ENCODE data around the gene COL9A3.

COL9A3 gene

GRCh38 chr20:62772990-62773844 lies 43.6 kb upstream of the COL9A3 start:
- peak overlapping the region in 1 of 2 donors; percentile 8 for H3K4me3 ChIP-seq (ENCODE audit: low read length in 2 of 2)
- peaks cover 0 to 2% of the 10 kb centered on the region in 2 donors for H3K27me3 ChIP-seq (ENCODE audit: control insufficient read depth in 1 of 2, insufficient read depth in 2 of 2, low read length in 2 of 2)
- peaks cover 27% of the 10 kb centered on the region for H3K4me1 ChIP-seq (ENCODE audit: control insufficient read depth, insufficient read depth, low read length)
- peak overlapping the region; percentile 41 for H3K27ac ChIP-seq (ENCODE audit: low read length)
- no peaks in the 10 kb centered on the region for H3K36me3 ChIP-seq (ENCODE audit: control insufficient read depth in 2 of 2, insufficient read depth in 2 of 2, low read length in 2 of 2)
- H3K9me3 ChIP-seq (ENCODE audit: control insufficient read depth in 2 of 2, low read length in 2 of 2): no peaks in the 10 kb centered on the region
- H3K9ac ChIP-seq (ENCODE audit: low read length in 2 of 2): no peak overlapping the region

DNA sequence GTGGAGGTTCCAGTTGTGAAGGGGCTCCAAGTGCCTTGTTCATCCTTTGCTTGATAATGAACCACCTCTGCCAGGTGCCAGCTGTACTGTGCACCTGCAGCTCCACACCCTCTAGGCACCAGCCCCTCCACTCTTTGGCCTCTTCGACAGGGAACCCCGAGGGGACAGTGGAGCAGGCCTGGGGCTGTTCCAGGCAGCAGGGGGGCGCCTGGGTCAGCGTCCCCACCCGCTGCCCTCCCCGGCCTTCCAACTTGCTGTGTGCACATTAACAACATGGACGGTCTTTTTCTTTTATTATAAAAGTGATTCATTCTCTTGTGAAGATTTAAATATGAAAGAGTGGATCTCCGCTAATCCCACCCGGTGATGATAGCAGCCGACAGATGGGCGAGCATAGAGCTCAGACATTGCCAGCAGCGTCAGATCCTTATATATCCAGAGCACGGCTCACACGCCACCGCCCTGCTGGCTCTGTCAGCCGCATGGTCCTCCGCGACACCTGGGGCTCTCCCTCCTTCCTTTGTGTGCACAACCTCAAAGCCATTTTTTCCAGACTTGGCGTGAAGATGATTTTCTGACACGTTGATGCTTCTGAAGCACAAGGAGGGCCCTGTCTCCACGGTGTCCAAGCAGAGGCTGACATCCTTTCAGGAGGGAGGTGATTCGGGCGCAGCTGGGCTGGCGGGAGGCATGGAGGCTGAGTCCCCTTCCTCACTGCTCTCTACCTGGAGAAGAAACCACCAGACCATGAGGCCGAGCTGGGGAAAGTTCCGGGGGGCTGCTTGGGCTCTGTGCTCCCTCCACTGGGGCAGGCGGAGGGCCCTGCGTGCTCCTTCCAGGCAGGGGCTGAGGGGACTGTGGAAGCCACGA lies 42.8 kb upstream of the COL9A3 start:
- H3K9ac ChIP-seq (ENCODE audit: low read length in 2 of 2): no peak overlapping the region
- no peaks in the 10 kb centered on the region for H3K9me3 ChIP-seq (ENCODE audit: control insufficient read depth in 2 of 2, low read length in 2 of 2)
- peaks cover 18% of the 10 kb centered on the region for H3K4me1 ChIP-seq (ENCODE audit: control insufficient read depth, insufficient read depth, low read length)
- no peak overlapping the region for H3K4me3 ChIP-seq (ENCODE audit: low read length in 2 of 2)
- peak overlapping the region; percentile 41 for H3K27ac ChIP-seq (ENCODE audit: low read length)
- no peaks in the 10 kb centered on the region for H3K27me3 ChIP-seq (ENCODE audit: control insufficient read depth in 1 of 2, insufficient read depth in 2 of 2, low read length in 2 of 2)
- no peaks in the 10 kb centered on the region for H3K36me3 ChIP-seq (ENCODE audit: control insufficient read depth in 2 of 2, insufficient read depth in 2 of 2, low read length in 2 of 2)

DNA sequence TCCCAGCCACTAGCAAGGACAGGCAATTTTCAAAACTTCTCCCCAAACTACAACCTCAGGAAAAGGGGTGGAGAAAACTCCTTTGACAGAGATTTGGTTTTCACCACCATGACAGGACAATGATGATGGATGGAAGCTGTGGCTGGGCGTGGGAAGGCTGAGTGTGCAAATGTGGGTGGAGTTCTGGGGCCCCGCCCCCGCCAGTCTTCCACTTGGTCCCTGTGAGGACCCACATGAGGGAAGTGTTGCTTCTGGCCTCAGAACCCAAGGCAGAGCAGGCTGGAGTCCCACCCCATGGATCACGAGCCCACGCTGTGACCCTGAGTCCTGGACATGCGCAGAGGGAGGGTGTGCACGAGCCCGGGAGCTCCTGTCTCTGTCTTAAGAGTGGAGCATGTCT lies 42.1 kb upstream of the COL9A3 start:
- Histone ChIP-seq H3K9me3 (ENCODE audit: control insufficient read depth in 2 of 2, low read length in 2 of 2) (no peaks in the 10 kb centered on the region), H3K27me3 (ENCODE audit: control insufficient read depth in 1 of 2, insufficient read depth in 2 of 2, low read length in 2 of 2) (no peaks in the 10 kb centered on the region), H3K9ac (ENCODE audit: low read length in 2 of 2) (no peak overlapping the region), H3K36me3 (ENCODE audit: control insufficient read depth in 2 of 2, insufficient read depth in 2 of 2, low read length in 2 of 2) (no peaks in the 10 kb centered on the region), H3K4me3 (ENCODE audit: low read length in 2 of 2) (no peak overlapping the region), H3K4me1 (ENCODE audit: control insufficient read depth, insufficient read depth, low read length) (peaks cover 14% of the 10 kb centered on the region), H3K27ac (ENCODE audit: low read length) (no peak overlapping the region)

DNA sequence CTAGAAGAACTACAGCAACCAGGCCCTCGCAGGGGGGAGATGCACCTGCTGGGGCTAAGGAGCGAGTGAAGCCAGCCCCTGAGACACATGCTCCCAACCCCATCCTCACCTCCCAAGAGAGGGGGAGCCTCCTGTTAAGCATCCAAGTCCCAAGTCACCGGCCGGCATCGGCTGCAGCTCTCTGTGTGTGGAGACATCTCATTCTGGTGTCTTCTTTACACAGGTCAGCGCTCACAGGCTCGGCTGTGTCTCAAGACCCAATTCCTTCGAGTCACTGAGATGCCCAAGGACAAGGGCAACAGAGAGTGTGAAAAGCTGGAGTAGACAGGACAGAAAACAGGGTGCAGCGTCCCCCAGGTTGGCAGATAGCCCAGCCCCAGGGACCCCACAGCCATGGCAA lies 41.6 kb upstream of the COL9A3 start:
- H3K27ac ChIP-seq (ENCODE audit: low read length): no peak overlapping the region
- no peaks in the 10 kb centered on the region for H3K9me3 ChIP-seq (ENCODE audit: control insufficient read depth in 2 of 2, low read length in 2 of 2)
- H3K4me1 ChIP-seq (ENCODE audit: control insufficient read depth, insufficient read depth, low read length): peaks cover 14% of the 10 kb centered on the region
- H3K9ac ChIP-seq (ENCODE audit: low read length in 2 of 2): no peak overlapping the region
- no peaks in the 10 kb centered on the region for H3K36me3 ChIP-seq (ENCODE audit: control insufficient read depth in 2 of 2, insufficient read depth in 2 of 2, low read length in 2 of 2)
- H3K27me3 ChIP-seq (ENCODE audit: control insufficient read depth in 1 of 2, insufficient read depth in 2 of 2, low read length in 2 of 2): no peaks in the 10 kb centered on the region
- no peak overlapping the region for H3K4me3 ChIP-seq (ENCODE audit: low read length in 2 of 2)

DNA sequence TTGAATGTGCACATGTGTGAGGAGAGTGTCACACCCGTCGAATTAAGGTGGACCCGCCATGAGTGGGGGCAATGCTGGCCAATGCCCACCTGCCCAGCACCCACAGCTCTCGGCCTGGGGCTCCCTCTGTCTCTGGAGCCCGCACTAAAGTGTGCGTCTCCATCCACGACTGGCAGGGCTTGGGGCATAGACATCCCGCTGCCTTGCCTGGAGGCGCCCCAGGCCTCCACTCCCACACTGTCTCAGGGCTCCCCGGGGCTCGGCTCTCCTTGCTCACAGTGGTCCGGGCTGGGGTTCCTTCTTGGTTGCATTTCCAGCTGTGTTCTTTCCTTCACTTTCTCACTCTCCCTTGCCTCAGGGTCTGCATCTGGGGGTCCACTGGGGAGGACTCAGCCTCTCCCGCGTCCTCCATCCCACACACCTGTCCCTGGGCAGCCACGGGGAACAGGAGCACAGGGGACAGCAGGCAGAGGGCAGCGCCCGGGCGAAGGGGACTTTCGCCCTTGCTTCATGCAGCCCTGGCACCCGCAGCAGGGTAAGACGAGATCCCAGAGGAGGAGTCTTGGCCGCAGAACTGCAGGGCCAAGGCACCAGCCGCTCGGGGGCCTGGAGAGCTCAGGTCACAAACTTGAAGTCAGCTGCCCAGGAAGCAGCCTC lies 40.7 kb upstream of the COL9A3 start:
- no peaks in the 10 kb centered on the region for H3K27me3 ChIP-seq (ENCODE audit: control insufficient read depth in 1 of 2, insufficient read depth in 2 of 2, low read length in 2 of 2)
- H3K9me3 ChIP-seq (ENCODE audit: control insufficient read depth in 2 of 2, low read length in 2 of 2): no peaks in the 10 kb centered on the region
- H3K9ac ChIP-seq (ENCODE audit: low read length in 2 of 2): no peak overlapping the region
- no peak overlapping the region for H3K4me3 ChIP-seq (ENCODE audit: low read length in 2 of 2)
- no peaks in the 10 kb centered on the region for H3K36me3 ChIP-seq (ENCODE audit: control insufficient read depth in 2 of 2, insufficient read depth in 2 of 2, low read length in 2 of 2)
- no peak overlapping the region for H3K27ac ChIP-seq (ENCODE audit: low read length)
- peaks cover 14% of the 10 kb centered on the region for H3K4me1 ChIP-seq (ENCODE audit: control insufficient read depth, insufficient read depth, low read length)

- H3K9me3 ChIP-seq (ENCODE audit: control insufficient read depth in 2 of 2, low read length in 2 of 2): no peaks in the 10 kb centered on the region
- H3K9ac ChIP-seq (ENCODE audit: low read length in 2 of 2): no peak overlapping the region
- H3K27ac ChIP-seq (ENCODE audit: low read length): no peak overlapping the region
- H3K36me3 ChIP-seq (ENCODE audit: control insufficient read depth in 2 of 2, insufficient read depth in 2 of 2, low read length in 2 of 2): no peaks in the 10 kb centered on the region
- peaks cover 14% of the 10 kb centered on the region for H3K4me1 ChIP-seq (ENCODE audit: control insufficient read depth, insufficient read depth, low read length)
- H3K27me3 ChIP-seq (ENCODE audit: control insufficient read depth in 1 of 2, insufficient read depth in 2 of 2, low read length in 2 of 2): no peaks in the 10 kb centered on the region
- no peak overlapping the region for H3K4me3 ChIP-seq (ENCODE audit: low read length in 2 of 2)
Measured at GRCh38 chr20:62776692-62777527, 39.9 kb upstream of the COL9A3 start.

GRCh38 chr20:62777528-62777830 lies 39.4 kb upstream of the COL9A3 start:
- Histone ChIP-seq H3K9me3 (ENCODE audit: control insufficient read depth in 2 of 2, low read length in 2 of 2) (no peaks in the 10 kb centered on the region), H3K36me3 (ENCODE audit: control insufficient read depth in 2 of 2, insufficient read depth in 2 of 2, low read length in 2 of 2) (no peaks in the 10 kb centered on the region), H3K4me3 (ENCODE audit: low read length in 2 of 2) (no peak overlapping the region), H3K27me3 (ENCODE audit: control insufficient read depth in 1 of 2, insufficient read depth in 2 of 2, low read length in 2 of 2) (no peaks in the 10 kb centered on the region), H3K4me1 (ENCODE audit: control insufficient read depth, insufficient read depth, low read length) (peaks cover 14% of the 10 kb centered on the region), H3K9ac (ENCODE audit: low read length in 2 of 2) (no peak overlapping the region), H3K27ac (ENCODE audit: low read length) (no peak overlapping the region)

GRCh38 chr20:62778058-62778457 lies 38.8 kb upstream of the COL9A3 start:
- Histone ChIP-seq H3K4me3 (ENCODE audit: low read length in 2 of 2) (no peak overlapping the region), H3K36me3 (ENCODE audit: control insufficient read depth in 2 of 2, insufficient read depth in 2 of 2, low read length in 2 of 2) (no peaks in the 10 kb centered on the region), H3K9ac (ENCODE audit: low read length in 2 of 2) (no peak overlapping the region), H3K9me3 (ENCODE audit: control insufficient read depth in 2 of 2, low read length in 2 of 2) (no peaks in the 10 kb centered on the region), H3K27me3 (ENCODE audit: control insufficient read depth in 1 of 2, insufficient read depth in 2 of 2, low read length in 2 of 2) (no peaks in the 10 kb centered on the region), H3K4me1 (ENCODE audit: control insufficient read depth, insufficient read depth, low read length) (peaks cover 11% of the 10 kb centered on the region), H3K27ac (ENCODE audit: low read length) (no peak overlapping the region)

GRCh38 chr20:62778601-62779416 lies 38.0 kb upstream of the COL9A3 start:
- Histone ChIP-seq H3K4me3 (ENCODE audit: low read length in 2 of 2) (no peak overlapping the region), H3K36me3 (ENCODE audit: control insufficient read depth in 2 of 2, insufficient read depth in 2 of 2, low read length in 2 of 2) (no peaks in the 10 kb centered on the region), H3K4me1 (ENCODE audit: control insufficient read depth, insufficient read depth, low read length) (peaks cover 5% of the 10 kb centered on the region), H3K9me3 (ENCODE audit: control insufficient read depth in 2 of 2, low read length in 2 of 2) (no peaks in the 10 kb centered on the region), H3K27me3 (ENCODE audit: control insufficient read depth in 1 of 2, insufficient read depth in 2 of 2, low read length in 2 of 2) (no peaks in the 10 kb centered on the region), H3K27ac (ENCODE audit: low read length) (no peak overlapping the region), H3K9ac (ENCODE audit: low read length in 2 of 2) (no peak overlapping the region)

DNA sequence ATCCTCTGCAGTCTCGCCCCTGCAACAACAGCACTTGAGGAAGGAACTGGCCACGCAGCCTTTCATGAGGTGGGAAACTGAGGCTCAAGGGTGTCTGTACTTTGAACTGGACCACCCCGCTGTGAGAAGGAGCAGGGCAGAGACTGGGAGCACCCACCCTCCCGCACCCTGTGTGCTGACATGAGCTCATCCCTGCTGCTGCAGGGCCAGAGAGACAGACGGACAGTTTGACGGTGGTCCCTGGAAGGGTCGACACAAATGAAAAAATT lies 37.5 kb upstream of the COL9A3 start:
- no peak overlapping the region for H3K4me3 ChIP-seq (ENCODE audit: low read length in 2 of 2)
- peaks cover 5% of the 10 kb centered on the region for H3K4me1 ChIP-seq (ENCODE audit: control insufficient read depth, insufficient read depth, low read length)
- no peaks in the 10 kb centered on the region for H3K9me3 ChIP-seq (ENCODE audit: control insufficient read depth in 2 of 2, low read length in 2 of 2)
- H3K27ac ChIP-seq (ENCODE audit: low read length): no peak overlapping the region
- H3K36me3 ChIP-seq (ENCODE audit: control insufficient read depth in 2 of 2, insufficient read depth in 2 of 2, low read length in 2 of 2): no peaks in the 10 kb centered on the region
- no peak overlapping the region for H3K9ac ChIP-seq (ENCODE audit: low read length in 2 of 2)
- H3K27me3 ChIP-seq (ENCODE audit: control insufficient read depth in 1 of 2, insufficient read depth in 2 of 2, low read length in 2 of 2): no peaks in the 10 kb centered on the region
